CD8-positive, alpha-beta memory T cell (primary cell): ENCODE measurements around the gene TMEM129. TPM values are rescaled to one million over a fixed set of nuclear protein-coding genes. Genes with fewer than 3 reads are reported as not detected.

Experiments used
- CTCF ChIA-PET: fragments of 350-600 bp; sonication (Branson Sonifier 250); formaldehyde crosslinking; loops from one replicate; lab custom pipeline; 2021; ENCODE audit warnings: antibody characterized with exemption; lab: Charles Lee
- POLR2A ChIA-PET: fragments of 350-600 bp; sonication (Branson Sonifier 250); formaldehyde crosslinking; loops from one replicate; lab custom pipeline; 2021; ENCODE audit warnings: antibody characterized with exemption; lab: Charles Lee
- DNase-seq, 5 donors: peaks; one replicate each; pipeline versions ENCODE4 v3.0.0 to v3.0.0-alpha.2; 2020 to 2022; ENCODE audit warnings: mixed read lengths in 1 of 5
- H3K27ac ChIP-seq: one replicate; pipeline ENCODE4 v1.7.0; 2013; ENCODE audit warnings: low read depth, mild to moderate bottlenecking, low read length, moderate library complexity
- H3K27me3 ChIP-seq: 2 replicates; pipeline ENCODE4 v1.7.0; 2013; ENCODE audit warnings: low read length, mild to moderate bottlenecking; ENCODE audit not compliant: insufficient read depth, poor library complexity, severe bottlenecking
- H3K36me3 ChIP-seq: 2 replicates; pipeline ENCODE4 v1.7.0; 2013; ENCODE audit warnings: mild to moderate bottlenecking, low read length, moderate library complexity; ENCODE audit not compliant: insufficient read depth
- H3K4me1 ChIP-seq: 2 replicates; pipeline ENCODE4 v1.7.0; 2013; ENCODE audit warnings: mild to moderate bottlenecking, low read length, moderate library complexity; ENCODE audit not compliant: insufficient read depth
- H3K4me3 ChIP-seq: 2 replicates; pipeline ENCODE4 v1.7.0; 2013; ENCODE audit warnings: mild to moderate bottlenecking, low read length
- H3K9me3 ChIP-seq: 2 replicates; pipeline ENCODE4 v1.7.0; 2013; ENCODE audit warnings: mild to moderate bottlenecking, low read length
- H3K27ac Mint-ChIP-seq, 8 donors: one replicate each; pipeline ENCODE4 v1.8.0; 2020 to 2021; ENCODE audit warnings: mixed read lengths in 8 of 8, mild to moderate bottlenecking in 6 of 8, inconsistent platforms in 3 of 8, moderate library complexity in 3 of 8
- H3K27me3 Mint-ChIP-seq, 2 donors: one replicate each; pipeline ENCODE4 v1.8.0; 2020 to 2021; ENCODE audit warnings: mixed read lengths in 2 of 2, mild to moderate bottlenecking in 1 of 2, moderate library complexity in 1 of 2
- H3K36me3 Mint-ChIP-seq, 3 donors: one replicate each; pipeline ENCODE4 v1.8.0; 2020 to 2021; ENCODE audit warnings: mixed read lengths in 3 of 3, inconsistent platforms in 1 of 3, mild to moderate bottlenecking in 1 of 3
- H3K4me1 Mint-ChIP-seq, 3 donors: one replicate each; pipeline ENCODE4 v1.8.0; 2020 to 2021; ENCODE audit warnings: mixed read lengths in 3 of 3, inconsistent platforms in 1 of 3, mild to moderate bottlenecking in 1 of 3
- H3K4me3 Mint-ChIP-seq, 7 donors: one replicate each; pipeline ENCODE4 v1.8.0; 2020 to 2021; ENCODE audit warnings: mixed read lengths in 7 of 7, mild to moderate bottlenecking in 6 of 7, moderate library complexity in 4 of 7, inconsistent platforms in 2 of 7
- H3K9me3 Mint-ChIP-seq, 5 donors: one replicate each; pipeline ENCODE4 v1.8.0; 2020 to 2022; ENCODE audit warnings: mixed read lengths in 5 of 5, mild to moderate bottlenecking in 3 of 5, moderate library complexity in 2 of 5, inconsistent platforms in 1 of 5
- polyA plus RNA-seq: library from polyadenylated mRNA; unstranded; fragments of 300-500 nt; fragmentation: Illumina TruSeq; gene quantifications from one replicate; pipeline ENCODE4 v1.2.3, GENCODE V29; 2021
- total RNA-seq, 2 experiments: library from RNA; stranded (reverse); gene quantifications; one replicate each; pipeline ENCODE4 v1.2.3, GENCODE V29; 2021

The TMEM129 gene
- total and polyA plus RNA-seq, 3 experiments from 2014 or later = 27.6 to 42.1 (median 30.6) TPM

DNA sequence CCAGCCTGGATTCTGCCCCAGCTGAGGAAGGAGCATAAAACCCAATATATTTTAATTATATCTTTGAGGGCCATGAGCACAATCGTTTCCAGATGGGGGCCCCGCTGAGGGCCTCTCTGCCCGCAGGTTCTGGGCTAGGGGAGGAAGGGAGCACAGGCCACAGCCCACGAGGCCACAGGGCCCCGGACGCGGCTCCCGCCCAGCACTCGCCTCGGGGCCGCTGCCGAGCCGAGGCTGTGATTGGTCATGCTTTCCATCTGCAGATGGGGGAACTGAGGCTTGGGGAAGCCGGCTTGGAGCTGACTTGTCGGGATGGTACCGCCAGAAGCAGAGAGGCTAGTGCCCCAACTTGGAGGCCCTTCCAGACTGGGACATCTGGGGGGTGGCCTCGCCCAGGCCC lies 34.2 kb upstream of the TMEM129 start:
- Mint-ChIP-seq H3K4me1 (no peaks in the 10 kb centered on the region), H3K9me3 (no peaks in the 10 kb centered on the region), H3K27me3 (peaks cover 0 to 1% of the 10 kb centered on the region in 2 donors), H3K36me3 (no peaks in the 10 kb centered on the region), H3K27ac (no peak overlapping the region), H3K4me3 (no peak overlapping the region)
- Histone ChIP-seq H3K27me3 (no peaks in the 10 kb centered on the region), H3K27ac (no peak overlapping the region), H3K9me3 (no peaks in the 10 kb centered on the region), H3K4me1 (peaks cover 12% of the 10 kb centered on the region), H3K4me3 (no peak overlapping the region), H3K36me3 (no peaks in the 10 kb centered on the region)
- no peak for DNase-seq
- POLR2A ChIA-PET = no interaction called here
- CTCF ChIA-PET = no interaction called here

DNA sequence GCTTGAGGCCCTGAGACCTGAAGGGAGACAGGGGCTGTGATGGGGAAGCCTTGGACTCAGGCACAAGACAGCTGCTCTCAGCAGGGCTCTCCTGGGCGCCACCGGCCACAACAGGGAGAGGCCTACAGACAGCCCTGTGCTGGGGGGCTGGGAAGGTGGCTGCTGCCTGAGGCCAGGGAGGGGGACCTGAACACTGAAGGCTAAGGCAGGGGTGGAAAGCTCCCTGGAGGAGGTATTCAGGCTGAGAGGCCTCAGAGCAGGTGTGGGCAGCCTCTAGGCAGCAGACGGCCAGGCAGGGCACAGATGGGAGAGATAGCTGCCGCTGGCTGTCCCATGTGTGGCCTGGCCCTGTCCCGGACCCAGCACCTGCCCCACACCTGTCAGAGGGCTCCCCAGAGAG lies 33.2 kb upstream of the TMEM129 start:
- ChIA-PET POLR2A (no interaction called here), CTCF (interaction anchor here (1.0 kb wide), 1 partner anchor 146 kb away, joined by 3 read pairs; no protein-coding TSS in a partner anchor)
- peaks cover 12% of the 10 kb centered on the region for H3K4me1 ChIP-seq
- Mint-ChIP-seq H3K4me3 (no peak overlapping the region), H3K4me1 (no peaks in the 10 kb centered on the region), H3K27me3 (peaks cover 0 to 1% of the 10 kb centered on the region in 2 donors), H3K9me3 (no peaks in the 10 kb centered on the region), H3K27ac (no peak overlapping the region), H3K36me3 (no peaks in the 10 kb centered on the region)
- DNase-seq = no peak
- H3K9me3 ChIP-seq = no peaks in the 10 kb centered on the region
- H3K4me3 ChIP-seq = no peak overlapping the region
- H3K27ac ChIP-seq = no peak overlapping the region
- H3K36me3 ChIP-seq = no peaks in the 10 kb centered on the region
- no peaks in the 10 kb centered on the region for H3K27me3 ChIP-seq

DNA sequence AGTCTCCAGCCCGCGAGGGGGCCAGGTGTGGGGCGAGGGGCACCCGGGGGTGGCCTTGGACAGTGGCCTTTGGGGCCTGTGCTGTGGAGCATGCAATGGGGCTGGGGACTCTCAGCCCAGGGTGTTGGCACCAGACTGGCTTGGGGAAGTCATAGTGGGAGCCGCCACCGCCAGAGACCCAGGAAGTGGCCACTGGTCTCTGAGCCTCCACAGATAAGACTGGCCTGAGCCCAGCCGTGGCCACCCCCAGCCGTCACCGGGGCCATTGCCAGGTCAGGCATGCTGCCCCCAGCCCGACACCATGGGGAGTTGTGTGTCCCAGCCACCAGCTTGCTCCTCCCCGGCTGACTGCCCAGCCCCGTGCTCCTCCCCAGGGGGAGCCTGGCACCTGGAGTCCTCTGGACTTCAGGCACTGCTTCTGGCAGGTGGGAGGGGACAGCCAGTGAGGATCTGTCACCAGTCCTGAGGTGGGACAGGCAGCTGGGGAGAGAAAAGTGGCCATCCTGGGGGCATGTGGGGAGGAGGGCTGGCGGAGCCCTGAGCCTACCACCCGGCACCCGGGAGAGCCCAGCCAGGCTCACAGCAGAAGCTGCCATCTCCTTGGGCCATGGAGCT lies 32.7 kb upstream of the TMEM129 start:
- H3K27me3 Mint-ChIP-seq = peaks cover 0 to 1% of the 10 kb centered on the region in 2 donors
- no peaks in the 10 kb centered on the region for H3K36me3 Mint-ChIP-seq
- ChIA-PET POLR2A (no interaction called here), CTCF (interaction anchor here (1.0 kb wide), 1 partner anchor 146 kb away, joined by 3 read pairs; no protein-coding TSS in a partner anchor)
- H3K36me3 ChIP-seq = no peaks in the 10 kb centered on the region
- H3K27me3 ChIP-seq = no peaks in the 10 kb centered on the region
- peaks cover 12% of the 10 kb centered on the region for H3K4me1 ChIP-seq
- H3K27ac ChIP-seq = no peak overlapping the region
- no peaks in the 10 kb centered on the region for H3K4me1 Mint-ChIP-seq
- H3K4me3 ChIP-seq = no peak overlapping the region
- no peak overlapping the region for H3K4me3 Mint-ChIP-seq
- H3K9me3 ChIP-seq = no peaks in the 10 kb centered on the region
- DNase-seq = no peak
- H3K27ac Mint-ChIP-seq = no peak overlapping the region
- H3K9me3 Mint-ChIP-seq = no peaks in the 10 kb centered on the region

DNA sequence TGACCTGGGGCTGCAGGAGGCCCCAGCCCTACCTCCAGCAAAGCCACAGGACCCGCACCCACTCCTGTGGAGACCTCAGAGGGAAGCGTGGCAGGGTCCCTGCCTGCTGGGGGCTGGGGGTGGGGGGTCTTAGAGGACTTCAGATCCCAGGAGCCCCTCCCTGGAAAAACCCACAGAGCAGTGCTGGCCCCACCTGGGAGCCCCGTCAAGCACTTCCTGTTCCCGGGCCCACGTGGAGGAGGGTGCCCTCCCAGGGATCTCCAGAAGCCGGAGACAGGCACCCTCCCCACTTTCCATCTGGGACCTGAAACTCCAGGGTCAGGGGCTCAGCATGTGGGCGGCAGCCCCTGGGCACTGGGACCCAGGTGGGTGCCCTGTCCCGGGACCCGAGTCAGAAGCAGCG lies 32.2 kb upstream of the TMEM129 start:
- no peaks in the 10 kb centered on the region for H3K36me3 ChIP-seq
- no peaks in the 10 kb centered on the region for H3K9me3 Mint-ChIP-seq
- H3K27me3 Mint-ChIP-seq = peaks cover 0 to 1% of the 10 kb centered on the region in 2 donors
- DNase-seq = no peak
- POLR2A ChIA-PET = no interaction called here
- H3K27ac ChIP-seq = no peak overlapping the region
- H3K27me3 ChIP-seq = no peaks in the 10 kb centered on the region
- no peaks in the 10 kb centered on the region for H3K9me3 ChIP-seq
- H3K36me3 Mint-ChIP-seq = no peaks in the 10 kb centered on the region
- peaks cover 12% of the 10 kb centered on the region for H3K4me1 ChIP-seq
- H3K4me1 Mint-ChIP-seq = peaks cover 0 to 3% (median 0%) of the 10 kb centered on the region in 3 donors
- H3K4me3 ChIP-seq = no peak overlapping the region
- no peak overlapping the region for H3K4me3 Mint-ChIP-seq
- H3K27ac Mint-ChIP-seq = no peak overlapping the region
- CTCF ChIA-PET = no interaction called here

DNA sequence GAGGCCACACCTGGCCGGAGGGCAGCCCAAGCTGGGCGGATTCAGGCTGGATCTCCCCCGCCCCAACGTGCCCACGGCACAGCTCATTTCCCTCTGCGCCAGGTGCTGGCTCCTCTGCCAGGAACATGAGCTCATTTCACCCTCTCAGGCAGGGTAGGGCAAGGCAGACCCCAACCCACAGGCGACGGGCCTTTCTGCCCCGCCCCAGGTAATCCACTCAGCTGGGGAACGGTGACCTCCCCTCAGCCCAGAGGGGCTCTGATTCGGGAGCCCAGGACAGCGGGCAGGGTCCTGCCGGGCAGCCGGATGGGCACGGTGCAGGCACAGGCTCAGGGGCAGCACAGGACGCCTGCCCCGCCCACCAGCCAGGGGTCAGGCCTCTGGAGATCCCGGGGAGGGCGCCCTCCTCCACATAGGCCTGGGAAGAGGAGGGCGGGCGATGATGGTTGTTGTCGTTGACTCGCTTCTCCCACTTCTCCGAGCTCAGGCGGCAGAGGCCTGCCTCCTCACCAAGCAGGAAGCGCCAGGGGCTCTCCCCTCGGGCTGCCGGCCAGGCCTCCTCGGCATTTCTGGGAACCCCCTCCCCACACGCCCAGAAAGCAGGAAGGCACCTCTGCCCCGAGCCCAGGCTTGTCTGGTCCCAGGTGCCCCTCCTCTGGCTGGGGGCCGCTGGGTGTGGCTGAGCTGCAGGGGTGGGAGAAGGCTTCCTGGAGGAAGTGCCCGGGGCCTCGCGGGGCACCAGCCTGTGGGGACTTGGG lies 31.3 kb upstream of the TMEM129 start:
- peaks cover 0 to 1% of the 10 kb centered on the region in 2 donors for H3K27me3 Mint-ChIP-seq
- no peak overlapping the region for H3K4me3 Mint-ChIP-seq
- no peak overlapping the region for H3K27ac ChIP-seq
- H3K4me1 ChIP-seq = peaks cover 12% of the 10 kb centered on the region
- H3K4me1 Mint-ChIP-seq = peaks cover 0 to 3% (median 0%) of the 10 kb centered on the region in 3 donors
- H3K27me3 ChIP-seq = no peaks in the 10 kb centered on the region
- no peak overlapping the region for H3K27ac Mint-ChIP-seq
- no peaks in the 10 kb centered on the region for H3K9me3 ChIP-seq
- ChIA-PET POLR2A (no interaction called here), CTCF (no interaction called here)
- H3K36me3 ChIP-seq = no peaks in the 10 kb centered on the region
- H3K36me3 Mint-ChIP-seq = no peaks in the 10 kb centered on the region
- H3K9me3 Mint-ChIP-seq = no peaks in the 10 kb centered on the region
- no peak overlapping the region for H3K4me3 ChIP-seq
- no peak for DNase-seq

DNA sequence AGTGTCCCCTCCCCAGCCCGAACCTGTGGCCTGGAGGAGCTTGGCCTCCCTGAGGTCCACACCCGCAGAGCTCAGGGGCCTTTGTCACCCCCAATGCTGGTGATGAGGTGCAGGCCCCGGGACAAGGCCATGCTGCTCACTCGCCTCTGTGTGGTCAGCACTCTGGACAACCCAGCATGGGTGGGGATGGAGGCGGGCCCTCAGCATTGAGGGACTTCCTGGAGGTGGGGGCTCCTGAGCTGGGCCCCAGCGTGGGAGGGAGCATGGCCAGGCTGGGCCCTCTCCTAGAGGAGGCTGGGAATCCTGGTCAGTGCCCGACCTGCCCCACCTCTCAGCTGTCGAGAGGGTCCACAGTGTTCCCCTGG lies 30.8 kb upstream of the TMEM129 start:
- no peak for DNase-seq
- H3K27me3 Mint-ChIP-seq = peaks cover 0 to 1% of the 10 kb centered on the region in 2 donors
- Histone ChIP-seq H3K27me3 (no peaks in the 10 kb centered on the region), H3K9me3 (no peaks in the 10 kb centered on the region), H3K4me1 (peaks cover 12% of the 10 kb centered on the region), H3K4me3 (no peak overlapping the region), H3K36me3 (no peaks in the 10 kb centered on the region), H3K27ac (no peak overlapping the region)
- H3K4me3 Mint-ChIP-seq = no peak overlapping the region
- no peaks in the 10 kb centered on the region for H3K36me3 Mint-ChIP-seq
- ChIA-PET POLR2A (no interaction called here), CTCF (no interaction called here)
- no peak overlapping the region for H3K27ac Mint-ChIP-seq
- H3K4me1 Mint-ChIP-seq = peaks cover 0 to 3% (median 0%) of the 10 kb centered on the region in 3 donors
- H3K9me3 Mint-ChIP-seq = no peaks in the 10 kb centered on the region

DNA sequence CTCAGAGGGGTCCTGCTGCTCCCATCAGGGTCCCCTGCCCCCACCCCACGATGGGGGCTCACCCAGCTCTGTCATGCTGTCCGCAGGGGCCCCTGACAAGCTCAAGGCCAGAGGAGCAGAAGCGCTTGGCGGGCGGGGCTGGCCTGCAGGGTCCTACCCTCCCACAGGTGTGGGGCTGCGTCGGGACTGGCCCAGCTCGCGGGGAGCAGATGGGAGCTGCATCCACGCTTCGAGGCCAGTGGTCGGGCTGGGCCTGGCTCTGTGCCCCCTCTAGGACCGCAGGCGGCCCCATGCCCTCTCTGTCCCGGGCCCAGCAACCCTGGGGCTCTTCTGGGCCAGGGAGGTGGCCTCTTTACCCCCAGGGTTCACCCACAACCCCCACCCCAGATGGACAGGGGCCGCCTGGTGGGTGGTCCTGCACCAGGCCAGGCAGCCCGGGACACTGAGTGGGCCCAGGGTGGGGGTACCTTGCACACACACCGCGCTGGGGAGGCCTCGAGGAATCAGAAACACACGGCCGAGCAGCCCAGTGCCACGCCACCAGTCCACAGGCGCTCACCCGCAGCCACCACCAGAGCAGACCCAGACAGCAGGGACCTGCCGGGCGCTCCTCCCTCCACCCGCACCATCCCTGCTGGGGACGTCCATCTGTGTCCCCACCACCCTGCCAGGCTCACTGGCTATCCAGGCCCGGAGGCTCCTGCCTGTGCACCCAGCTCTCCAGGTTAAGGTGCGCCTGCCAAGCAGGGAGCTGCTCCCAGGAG lies 30.2 kb upstream of the TMEM129 start:
- no peaks in the 10 kb centered on the region for H3K9me3 Mint-ChIP-seq
- H3K36me3 Mint-ChIP-seq = no peaks in the 10 kb centered on the region
- no peak overlapping the region for H3K27ac Mint-ChIP-seq
- Histone ChIP-seq H3K36me3 (no peaks in the 10 kb centered on the region), H3K4me1 (peaks cover 12% of the 10 kb centered on the region), H3K4me3 (no peak overlapping the region), H3K9me3 (no peaks in the 10 kb centered on the region), H3K27ac (no peak overlapping the region), H3K27me3 (no peaks in the 10 kb centered on the region)
- DNase-seq = no peak
- CTCF ChIA-PET = no interaction called here
- peaks cover 0 to 3% (median 0%) of the 10 kb centered on the region in 3 donors for H3K4me1 Mint-ChIP-seq
- POLR2A ChIA-PET = no interaction called here
- H3K27me3 Mint-ChIP-seq = peaks cover 0 to 1% of the 10 kb centered on the region in 2 donors
- H3K4me3 Mint-ChIP-seq = no peak overlapping the region
